HUES6 (cell line): ENCODE results near the gene ATP5MG.

ENCODE experiments used
- H3K27ac ChIP-seq: 2 replicates; pipeline ENCODE4 v1.7.0; 2013; ENCODE audit warnings: low read depth, mild to moderate bottlenecking, low read length, inconsistent platforms
- H3K27me3 ChIP-seq: 2 replicates; pipeline ENCODE4 v1.6.1; 2013; ENCODE audit warnings: low read length; ENCODE audit not compliant: control insufficient read depth, insufficient read depth
- H3K36me3 ChIP-seq: 2 replicates; pipeline ENCODE4 v1.6.1; 2013; ENCODE audit warnings: low read length; ENCODE audit not compliant: control insufficient read depth, insufficient read depth
- H3K4me1 ChIP-seq: 2 replicates; pipeline ENCODE4 v1.6.1; 2013; ENCODE audit warnings: low read length; ENCODE audit not compliant: control insufficient read depth, insufficient read depth
- H3K4me3 ChIP-seq: 2 replicates; pipeline ENCODE4 v1.5.1; 2013; ENCODE audit warnings: low read depth, low read length
- H3K9ac ChIP-seq: one replicate; pipeline ENCODE4 v1.6.1; 2013; ENCODE audit warnings: mild to moderate bottlenecking, low read length
- H3K9me3 ChIP-seq: 2 replicates; pipeline ENCODE4 v1.6.1; 2013; ENCODE audit warnings: low read depth, low read length; ENCODE audit not compliant: control insufficient read depth, insufficient read depth

Gene ATP5MG, protein sequence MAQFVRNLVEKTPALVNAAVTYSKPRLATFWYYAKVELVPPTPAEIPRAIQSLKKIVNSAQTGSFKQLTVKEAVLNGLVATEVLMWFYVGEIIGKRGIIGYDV

DNA sequence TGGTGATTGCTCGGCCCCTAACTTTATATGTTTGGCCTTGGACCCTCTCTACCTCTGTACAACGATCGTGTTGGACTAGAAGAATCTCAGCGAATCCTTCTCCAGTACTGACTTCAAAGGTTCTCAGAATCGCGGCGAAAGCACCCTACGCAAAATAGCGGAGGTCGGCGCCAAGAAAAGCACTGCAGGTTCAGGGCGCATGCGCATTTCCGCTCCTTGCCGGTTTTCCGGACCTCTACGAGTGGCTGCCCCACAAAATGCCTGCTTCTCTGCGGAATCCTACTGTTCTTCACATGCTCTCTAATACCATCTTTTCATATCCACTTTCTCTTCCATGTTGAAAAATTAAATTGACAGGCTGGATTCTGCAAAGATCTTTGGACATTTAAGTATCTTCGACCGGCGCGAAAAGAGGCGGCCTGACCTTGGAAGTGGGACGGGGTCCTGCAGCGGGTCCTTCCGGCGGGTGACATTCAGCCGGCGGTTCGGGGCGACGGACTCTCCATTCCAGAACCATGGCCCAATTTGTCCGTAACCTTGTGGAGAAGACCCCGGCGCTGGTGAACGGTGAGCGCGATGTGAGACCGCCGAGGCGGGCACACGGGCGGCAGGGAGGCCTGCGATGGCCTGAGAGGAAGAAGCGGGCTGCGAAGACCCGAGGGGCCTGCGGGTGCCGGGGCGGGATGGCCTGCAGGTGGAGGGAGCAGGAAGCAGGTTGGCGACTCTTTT is at the start of gene ATP5MG:
ATP5MG (plus strand) TSS at position 456 of the 729 bp plus-strand sequence; CDS start at position 516, 60 bp downstream.
- Histone ChIP-seq H3K36me3 (peaks cover 27% of the 10 kb centered on the region), H3K4me1 (no peaks in the 10 kb centered on the region), H3K9ac (peak within 1 kb of the TSS; percentile 98), H3K27ac (peak within 1 kb of the TSS; percentile 99), H3K4me3 (peak within 1 kb of the TSS; percentile 91), H3K27me3 (no peaks in the 10 kb centered on the region), H3K9me3 (no peaks in the 10 kb centered on the region)

DNA sequence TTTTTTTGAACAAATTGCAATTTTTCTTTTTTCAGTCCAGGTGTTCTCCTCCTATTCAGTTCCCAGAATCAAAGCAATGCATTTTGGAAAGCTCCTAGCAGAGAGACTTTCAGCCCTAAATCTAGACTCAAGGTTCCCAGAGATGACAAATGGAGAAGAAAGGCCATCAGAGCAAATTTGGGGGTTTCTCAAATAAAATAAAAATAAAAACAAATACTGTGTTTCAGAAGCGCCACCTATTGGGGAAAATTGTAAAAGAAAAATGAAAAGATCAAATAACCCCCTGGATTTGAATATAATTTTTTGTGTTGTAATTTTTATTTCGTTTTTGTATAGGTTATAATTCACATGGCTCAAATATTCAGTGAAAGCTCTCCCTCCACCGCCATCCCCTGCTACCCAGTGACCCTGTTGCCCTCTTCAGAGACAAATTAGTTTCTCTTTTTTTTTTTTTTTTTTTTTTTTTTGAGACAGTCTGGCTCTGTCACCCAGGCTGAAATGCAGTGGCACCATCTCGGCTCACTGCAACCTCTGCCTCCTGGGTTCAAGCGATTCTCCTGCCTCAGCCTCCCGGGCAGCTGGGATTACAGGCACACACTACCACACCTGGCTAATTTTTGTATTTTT is 48.2 kb upstream of the ATP5MG start:
- no peak overlapping the region for H3K9ac ChIP-seq
- H3K4me1 ChIP-seq, result 0 out of 2 replicates have a peak, but pooled peaks cover 4% of the 10 kb centered on the region
- H3K9me3 ChIP-seq, result no peaks in the 10 kb centered on the region; the same call in 1 of the 2 replicates
- H3K27ac ChIP-seq, result no peak overlapping the region
- no peaks in the 10 kb centered on the region for H3K36me3 ChIP-seq
- H3K27me3 ChIP-seq, result peaks cover 28% of the 10 kb centered on the region
- H3K4me3 ChIP-seq, result no peak overlapping the region

- Histone ChIP-seq H3K27ac (no peak overlapping the region), H3K9me3 (no peaks in the 10 kb centered on the region; the same call in 1 of the 2 replicates)
These were observed 43.3 kb upstream of the ATP5MG start for GRCh38 chr11:118358071-118358470.

GRCh38 chr11:118359295-118359958 is 42.0 kb upstream of the ATP5MG start, which contains the start of gene UBE4A:
UBE4A (plus strand) TSS chr11:118359600; CDS start chr11:118365081, 5,481 bp downstream.
- H3K4me3 ChIP-seq, result peak within 1 kb of the TSS; percentile 91
- no peaks in the 10 kb centered on the region for H3K36me3 ChIP-seq
- no peak within 1 kb of the TSS for H3K27ac ChIP-seq
- H3K9ac ChIP-seq, result peak within 1 kb of the TSS; percentile 83
- H3K4me1 ChIP-seq, result no peaks in the 10 kb centered on the region
- H3K27me3 ChIP-seq, result peaks cover 6% of the 10 kb centered on the region; the same call in 1 of the 2 replicates
- no peaks in the 10 kb centered on the region; the same call in 1 of the 2 replicates for H3K9me3 ChIP-seq

More at GRCh38 chr11:118358071-118358470, 43.3 kb upstream of the ATP5MG start:
- Histone ChIP-seq H3K36me3 (no peaks in the 10 kb centered on the region), H3K27me3 (peaks cover 6% of the 10 kb centered on the region; the same call in 1 of the 2 replicates), H3K4me1 (no peaks in the 10 kb centered on the region), H3K4me3 (no peak overlapping the region), H3K9ac (no peak overlapping the region)

DNA sequence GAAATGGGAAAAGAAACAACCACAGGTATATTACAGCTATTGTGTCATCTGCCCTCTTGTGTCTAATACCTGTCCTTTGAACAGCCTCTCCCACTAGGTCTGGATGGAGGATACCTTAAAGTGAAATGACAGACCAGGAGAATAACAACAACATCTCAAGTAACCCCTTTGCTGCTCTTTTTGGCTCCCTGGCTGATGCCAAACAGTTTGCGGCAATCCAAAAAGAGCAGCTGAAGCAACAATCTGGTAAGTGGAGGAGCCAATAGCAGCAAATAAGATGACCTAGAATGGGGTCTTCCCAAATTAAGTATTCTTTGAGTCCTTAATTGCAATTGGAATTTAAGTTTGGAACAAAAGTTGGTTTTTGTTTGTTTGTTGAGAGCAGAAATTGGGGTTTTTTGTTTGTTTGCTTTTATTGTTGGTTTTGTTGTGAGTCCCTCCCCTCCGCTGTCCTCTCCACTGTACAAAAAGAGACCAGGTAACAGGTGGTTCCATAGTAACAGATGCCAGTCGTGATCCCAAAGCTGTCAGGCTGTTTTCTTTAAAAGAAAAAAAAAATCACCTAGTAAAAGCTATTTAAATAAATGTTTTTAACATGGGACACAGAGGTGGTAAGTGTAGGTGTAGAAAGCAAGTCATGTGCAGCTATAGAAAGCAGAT is 36.3 kb upstream of the ATP5MG start:
- H3K4me1 ChIP-seq, result no peaks in the 10 kb centered on the region

GRCh38 chr11:118366287-118366686 is 35.1 kb upstream of the ATP5MG start:
- Histone ChIP-seq H3K36me3 (peaks cover 49% of the 10 kb centered on the region), H3K4me3 (no peak overlapping the region), H3K9ac (no peak overlapping the region), H3K9me3 (no peaks in the 10 kb centered on the region), H3K27me3 (no peaks in the 10 kb centered on the region), H3K27ac (no peak overlapping the region), H3K4me1 (no peaks in the 10 kb centered on the region)

More for the DNA sequence above, 36.3 kb upstream of the ATP5MG start:
- H3K9me3 ChIP-seq, result no peaks in the 10 kb centered on the region
- no peaks in the 10 kb centered on the region for H3K27me3 ChIP-seq
- H3K36me3 ChIP-seq, result peaks cover 38% of the 10 kb centered on the region
- H3K27ac ChIP-seq, result no peak overlapping the region
- no peak overlapping the region for H3K9ac ChIP-seq
- no peak overlapping the region for H3K4me3 ChIP-seq

DNA sequence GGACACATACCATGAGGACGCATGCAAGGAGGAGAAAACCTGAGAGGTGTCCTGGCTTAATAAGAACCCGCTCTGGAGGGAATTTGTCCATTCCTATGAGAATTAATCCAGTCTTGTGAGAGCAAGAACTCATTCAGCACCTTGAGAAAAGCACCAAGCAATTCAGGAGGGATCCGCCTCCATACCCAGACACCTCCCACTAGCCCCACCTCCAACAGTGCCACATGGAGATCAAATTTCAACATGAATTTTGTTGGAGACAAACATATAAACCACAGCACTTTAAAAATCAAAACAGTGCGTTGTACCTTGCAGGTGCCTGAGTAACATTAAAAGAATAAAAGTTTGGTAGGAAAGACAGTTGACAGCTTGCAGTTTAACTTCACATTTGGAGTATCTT is 30.6 kb upstream of the ATP5MG start:
- Histone ChIP-seq H3K9me3 (no peaks in the 10 kb centered on the region), H3K4me1 (no peaks in the 10 kb centered on the region), H3K4me3 (no peak overlapping the region), H3K27me3 (no peaks in the 10 kb centered on the region), H3K36me3 (peaks cover 80% of the 10 kb centered on the region), H3K27ac (no peak overlapping the region), H3K9ac (no peak overlapping the region)

DNA sequence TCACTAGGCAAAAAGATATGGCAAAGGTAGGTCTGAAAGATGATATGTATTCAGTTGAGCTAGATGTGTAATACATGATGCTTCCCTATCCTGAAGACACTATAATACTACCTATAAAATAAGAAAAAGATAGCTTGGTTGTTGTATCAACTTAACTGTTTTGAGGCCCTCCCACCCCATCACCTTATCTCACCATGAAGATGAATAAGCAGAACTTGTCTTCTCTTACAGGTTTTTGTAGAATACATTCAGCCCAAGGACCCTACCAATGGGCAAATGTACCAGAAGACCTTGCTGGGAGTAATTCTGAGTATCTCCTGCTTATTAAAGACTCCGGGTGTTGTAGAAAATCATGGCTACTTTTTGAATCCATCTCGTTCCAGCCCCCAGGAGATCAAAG is 28.1 kb upstream of the ATP5MG start:
- no peak overlapping the region for H3K27ac ChIP-seq
- H3K27me3 ChIP-seq, result no peaks in the 10 kb centered on the region
- no peaks in the 10 kb centered on the region for H3K9me3 ChIP-seq
- H3K9ac ChIP-seq, result no peak overlapping the region
- peaks cover 86% of the 10 kb centered on the region for H3K36me3 ChIP-seq
- no peak overlapping the region for H3K4me3 ChIP-seq
- H3K4me1 ChIP-seq, result no peaks in the 10 kb centered on the region

DNA sequence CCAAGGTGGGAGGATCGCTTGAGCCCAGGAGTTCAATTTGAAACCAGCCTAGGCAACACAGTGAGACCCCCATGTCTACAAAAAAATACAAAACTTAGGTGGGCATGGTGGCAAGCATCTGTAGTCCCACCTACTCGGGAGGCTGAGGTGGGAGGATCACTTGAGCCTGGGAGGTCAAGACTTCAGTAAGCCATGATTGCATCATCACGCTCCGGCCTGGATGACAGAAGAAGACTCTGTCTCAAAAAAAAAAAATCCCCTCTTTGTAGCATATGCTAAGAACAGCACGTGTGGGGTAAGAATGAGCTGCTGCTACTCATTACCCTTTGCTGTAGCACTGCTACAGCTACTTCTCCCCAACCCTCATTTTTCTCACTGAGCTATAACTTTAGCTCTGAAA is 27.5 kb upstream of the ATP5MG start:
- no peaks in the 10 kb centered on the region for H3K9me3 ChIP-seq
- no peak overlapping the region for H3K9ac ChIP-seq
- H3K27ac ChIP-seq, result no peak overlapping the region
- H3K36me3 ChIP-seq, result peaks cover 86% of the 10 kb centered on the region
- H3K4me3 ChIP-seq, result no peak overlapping the region
- H3K27me3 ChIP-seq, result no peaks in the 10 kb centered on the region
- no peaks in the 10 kb centered on the region for H3K4me1 ChIP-seq

DNA sequence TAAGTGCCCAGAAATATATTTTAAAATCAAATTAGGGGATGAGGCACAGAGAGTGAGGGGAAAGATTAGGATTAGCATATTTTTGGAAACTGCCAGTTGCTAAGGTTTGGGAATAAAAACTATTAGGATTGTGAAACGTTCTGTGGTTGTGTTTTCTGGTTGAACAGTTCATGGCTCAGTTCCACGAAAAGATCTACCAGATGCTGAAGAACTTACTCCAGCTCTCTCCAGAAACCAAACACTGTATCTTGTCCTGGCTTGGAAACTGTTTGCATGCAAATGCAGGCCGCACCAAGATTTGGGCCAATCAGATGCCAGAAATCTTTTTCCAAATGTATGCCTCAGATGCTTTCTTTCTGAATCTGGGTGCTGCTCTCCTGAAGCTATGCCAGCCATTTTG is 26.7 kb upstream of the ATP5MG start:
- H3K4me1 ChIP-seq, result no peaks in the 10 kb centered on the region
- peaks cover 86% of the 10 kb centered on the region for H3K36me3 ChIP-seq
- H3K27ac ChIP-seq, result no peak overlapping the region
- H3K9ac ChIP-seq, result no peak overlapping the region
- no peaks in the 10 kb centered on the region for H3K9me3 ChIP-seq
- no peak overlapping the region for H3K4me3 ChIP-seq
- H3K27me3 ChIP-seq, result no peaks in the 10 kb centered on the region
